ENCODE data around the gene GABBR1.

Gene GABBR1

GRCh38 chr6:29524044-29524443, 108.9 kb downstream of the GABBR1 start:
- DNase-seq: no peak

GRCh38 chr6:29522227-29522626, 110.8 kb downstream of the GABBR1 start:
- no peak for DNase-seq

- no peak for DNase-seq
Observed at GRCh38 chr6:29521006-29521680, 111.8 kb downstream of the GABBR1 start.

- no peak for DNase-seq
Observed at GRCh38 chr6:29520232-29520631, 112.8 kb downstream of the GABBR1 start.

DNA sequence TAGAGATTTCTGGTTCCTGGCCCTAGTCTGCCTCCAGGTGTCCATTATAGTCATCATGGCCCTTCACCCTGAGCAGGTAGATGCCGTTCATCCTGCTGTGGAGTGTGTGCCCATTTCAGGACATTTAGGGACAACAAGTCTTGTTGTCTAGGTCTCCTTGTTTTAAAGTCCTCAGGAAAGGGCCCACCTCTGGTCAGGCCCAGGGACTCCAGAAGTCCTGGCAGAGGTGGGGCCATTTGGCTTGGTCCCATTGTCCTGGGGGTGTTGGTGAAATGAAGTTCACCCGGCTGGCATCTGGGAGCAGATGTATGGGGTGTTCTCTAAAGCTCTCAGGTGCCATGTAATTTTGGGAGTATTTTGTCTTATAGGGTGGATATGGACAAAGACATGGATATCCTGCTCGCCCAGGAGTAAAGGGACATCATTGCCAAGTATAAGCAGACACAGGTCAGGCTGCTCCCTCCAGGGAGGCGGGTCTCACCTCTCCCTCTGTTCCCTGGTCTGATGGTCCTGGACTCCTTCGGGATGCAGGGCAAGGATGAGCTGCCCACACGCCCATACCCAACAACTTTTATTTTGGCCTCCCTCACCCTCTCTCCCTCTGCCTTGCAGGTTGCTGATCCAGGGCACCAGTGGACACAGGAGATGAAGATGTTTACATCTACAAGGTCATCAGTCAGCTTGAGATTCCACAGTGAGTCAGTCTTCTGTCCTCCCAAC, 113.5 kb downstream of the GABBR1 start:
- no peak for DNase-seq

DNA sequence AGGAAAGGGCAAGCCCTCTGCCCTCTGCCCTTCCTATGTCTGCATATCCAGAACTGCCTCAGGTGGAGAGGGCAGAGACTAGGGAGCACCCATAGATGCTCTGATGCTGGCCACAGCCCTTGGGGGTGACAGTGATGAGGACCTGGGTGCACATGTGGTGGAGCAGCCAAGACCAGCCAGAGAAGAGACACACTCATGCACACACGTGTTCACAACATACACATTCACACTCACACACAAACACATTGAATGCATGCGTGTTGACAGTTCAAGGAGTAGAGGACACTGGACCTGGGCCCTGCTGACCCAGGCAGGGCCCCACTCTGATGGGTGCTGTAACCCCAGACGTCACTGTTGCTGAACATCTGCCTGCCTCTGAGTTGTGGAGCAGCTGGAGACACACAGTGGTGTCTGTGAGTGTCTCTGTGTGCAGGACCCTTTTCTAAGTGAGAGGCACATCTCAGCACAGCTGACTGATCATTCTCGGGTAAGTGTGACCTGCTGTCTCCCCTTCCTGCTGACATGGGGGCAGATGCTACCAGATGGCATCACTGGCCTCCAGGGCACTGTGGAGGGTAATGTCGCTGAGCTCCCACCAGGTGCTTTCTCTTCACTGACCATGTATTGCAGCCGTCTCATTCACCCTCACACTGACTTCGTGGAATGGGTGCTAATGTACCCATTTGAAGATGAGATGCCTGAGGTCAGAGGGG, 115.1 kb downstream of the GABBR1 start:
- no peak for DNase-seq

GRCh38 chr6:29517245-29517644, 115.7 kb downstream of the GABBR1 start:
- DNase-seq: no peak

GRCh38 chr6:29516108-29516507, 116.9 kb downstream of the GABBR1 start:
- no peak for DNase-seq

GRCh38 chr6:29510746-29511300, 122.2 kb downstream of the GABBR1 start:
- DNase-seq: no peak

- DNase-seq: no peak
Observed at GRCh38 chr6:29510202-29510601, 122.8 kb downstream of the GABBR1 start.
